ENCODE results near the gene CEP68.
"Not testable (repeated sequence)": the region's sequence is repeated elsewhere in the genome, so short reads cannot be mapped to it uniquely, and the experiment has no call there.

The CEP68 gene

GRCh38 chr2:65030476-65031332 lies 25.5 kb upstream of the CEP68 start:
- no peak for DNase-seq (ENCODE audit: low read depth in 2 of 2)

GRCh38 chr2:65031341-65032018 lies 24.7 kb upstream of the CEP68 start:
- DNase-seq (ENCODE audit: low read depth in 2 of 2), result no peak

DNA sequence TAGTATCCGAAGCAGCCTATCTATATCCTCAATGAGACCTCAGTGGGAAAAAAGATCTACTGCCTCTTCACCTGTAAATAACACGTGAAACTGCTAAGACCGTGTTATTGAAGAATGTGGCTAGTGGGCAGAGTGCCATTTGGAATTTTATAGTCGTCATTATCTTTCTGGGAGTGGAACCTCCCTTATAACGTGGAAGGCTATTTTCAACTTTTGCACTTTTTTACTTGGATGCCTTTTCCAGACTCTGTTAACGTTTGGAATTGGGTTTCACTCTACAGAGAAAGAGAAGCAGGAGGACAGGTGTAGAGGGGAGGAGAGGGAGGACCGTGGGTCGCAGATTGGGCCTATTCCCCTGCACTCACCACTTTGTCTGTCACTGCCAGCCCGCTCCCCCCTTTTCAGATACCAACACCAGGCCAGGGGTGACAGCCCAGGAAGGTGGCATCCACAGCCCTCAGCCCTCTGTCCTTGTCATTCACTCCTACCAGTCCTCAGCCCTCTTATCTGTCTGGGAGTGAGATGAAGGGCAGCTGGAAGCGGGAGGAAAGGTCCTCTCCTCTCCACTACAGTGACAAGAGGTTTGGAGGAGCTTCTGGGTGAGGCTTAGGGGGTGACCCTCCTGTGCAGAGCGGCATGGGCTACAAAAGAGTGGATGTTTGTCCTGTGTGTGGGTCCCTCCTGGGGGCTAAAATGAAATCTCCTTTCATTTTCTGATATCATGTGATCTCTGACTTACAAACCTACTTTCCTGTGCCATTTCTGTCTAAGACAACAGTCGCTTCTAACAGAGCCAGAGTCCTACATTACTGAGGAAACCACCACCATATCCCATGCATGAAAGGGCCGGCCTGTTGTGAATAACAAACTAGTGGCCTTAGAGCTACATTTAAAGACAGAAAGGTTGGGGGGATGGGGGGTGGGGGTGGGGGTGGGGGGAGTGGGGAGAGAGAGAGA lies 23.9 kb upstream of the CEP68 start:
- DNase-seq (ENCODE audit: low read depth in 2 of 2), result no peak

DNA sequence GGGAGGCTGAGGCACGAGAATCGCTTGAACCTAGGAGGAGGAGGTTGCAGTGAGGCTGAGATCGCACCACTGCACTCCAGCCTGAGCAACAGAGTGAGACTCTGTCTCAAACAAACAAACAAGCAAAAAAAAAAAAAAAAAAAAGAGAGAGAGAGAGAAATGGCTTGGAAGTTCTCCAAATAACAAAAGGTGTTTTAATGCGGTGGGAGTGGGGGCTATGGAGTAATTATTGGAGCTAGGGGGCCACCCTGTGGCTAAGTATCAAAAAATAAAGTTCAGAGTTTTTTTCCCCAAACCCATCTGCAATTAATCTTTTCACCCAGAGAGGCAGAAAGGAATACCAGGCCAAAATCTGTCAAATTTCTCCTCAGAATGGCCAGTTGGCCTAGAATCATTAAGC lies 23.0 kb upstream of the CEP68 start:
- no peak for DNase-seq (ENCODE audit: low read depth in 2 of 2)

- not testable (repeated sequence) for DNase-seq (ENCODE audit: low read depth in 2 of 2)
Measured at GRCh38 chr2:65033667-65034066, 22.5 kb upstream of the CEP68 start.

DNA sequence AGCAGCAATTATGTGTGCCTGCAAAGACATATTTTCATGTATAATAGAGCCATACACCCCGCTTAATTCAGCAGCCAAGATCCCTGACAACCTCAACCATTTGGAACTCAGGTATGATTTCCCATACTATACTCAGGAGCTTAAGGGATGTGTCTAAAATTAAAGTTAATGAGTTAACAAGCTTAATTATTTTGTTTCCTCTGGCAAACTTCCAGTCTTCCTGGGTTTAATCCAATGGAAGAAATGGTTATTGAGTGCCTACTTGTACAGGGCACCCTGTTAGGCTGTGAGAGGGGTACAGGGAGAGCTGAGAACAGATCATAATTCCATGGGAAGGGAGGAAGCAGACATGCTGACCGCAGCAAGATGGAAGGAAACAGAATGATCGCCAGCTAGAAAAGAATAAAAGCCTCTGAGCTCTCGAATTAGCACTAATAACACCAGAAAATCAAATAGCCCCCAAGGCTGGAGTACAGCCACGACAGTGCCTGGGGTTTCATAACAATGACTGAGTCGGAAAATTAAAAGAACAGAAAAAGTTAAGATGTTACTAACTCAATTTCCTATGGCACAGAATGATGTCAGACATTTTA lies 20.8 kb upstream of the CEP68 start:
- no peak for DNase-seq (ENCODE audit: low read depth in 2 of 2)

- DNase-seq (ENCODE audit: low read depth in 2 of 2), result no peak
Measured at GRCh38 chr2:65037178-65037577, 19.0 kb upstream of the CEP68 start.

GRCh38 chr2:65039640-65040039 lies 16.6 kb upstream of the CEP68 start:
- DNase-seq (ENCODE audit: low read depth in 2 of 2), result no peak

GRCh38 chr2:65040400-65041261 lies 15.6 kb upstream of the CEP68 start:
- peak; percentile 44 to 48 for DNase-seq (ENCODE audit: low read depth in 2 of 2)

- DNase-seq (ENCODE audit: low read depth in 2 of 2), result no peak
Measured at GRCh38 chr2:65043001-65043400, 13.2 kb upstream of the CEP68 start.

- no peak for DNase-seq (ENCODE audit: low read depth in 2 of 2)
Measured at GRCh38 chr2:65044097-65044735, 12.0 kb upstream of the CEP68 start.

DNA sequence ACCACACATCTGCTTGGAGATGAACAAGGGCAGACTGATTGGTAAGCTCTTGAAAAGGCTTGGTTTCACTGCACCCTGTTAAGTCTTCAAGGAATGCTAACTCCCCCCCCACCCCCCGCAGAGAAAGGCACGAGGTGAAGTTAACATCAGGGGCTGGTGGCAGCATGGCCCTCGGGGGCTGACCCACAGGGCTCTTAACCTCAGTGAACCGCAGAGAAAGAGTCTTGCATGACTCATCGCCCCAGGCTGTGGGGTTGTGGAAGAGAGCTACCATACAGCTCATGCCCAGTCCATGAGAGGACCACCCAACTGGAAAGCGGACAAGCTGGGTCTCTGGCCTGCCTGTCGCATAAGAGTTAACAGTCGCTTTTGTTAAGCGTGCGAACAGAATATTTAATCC lies 10.6 kb upstream of the CEP68 start:
- no peak for DNase-seq (ENCODE audit: low read depth in 2 of 2)

DNA sequence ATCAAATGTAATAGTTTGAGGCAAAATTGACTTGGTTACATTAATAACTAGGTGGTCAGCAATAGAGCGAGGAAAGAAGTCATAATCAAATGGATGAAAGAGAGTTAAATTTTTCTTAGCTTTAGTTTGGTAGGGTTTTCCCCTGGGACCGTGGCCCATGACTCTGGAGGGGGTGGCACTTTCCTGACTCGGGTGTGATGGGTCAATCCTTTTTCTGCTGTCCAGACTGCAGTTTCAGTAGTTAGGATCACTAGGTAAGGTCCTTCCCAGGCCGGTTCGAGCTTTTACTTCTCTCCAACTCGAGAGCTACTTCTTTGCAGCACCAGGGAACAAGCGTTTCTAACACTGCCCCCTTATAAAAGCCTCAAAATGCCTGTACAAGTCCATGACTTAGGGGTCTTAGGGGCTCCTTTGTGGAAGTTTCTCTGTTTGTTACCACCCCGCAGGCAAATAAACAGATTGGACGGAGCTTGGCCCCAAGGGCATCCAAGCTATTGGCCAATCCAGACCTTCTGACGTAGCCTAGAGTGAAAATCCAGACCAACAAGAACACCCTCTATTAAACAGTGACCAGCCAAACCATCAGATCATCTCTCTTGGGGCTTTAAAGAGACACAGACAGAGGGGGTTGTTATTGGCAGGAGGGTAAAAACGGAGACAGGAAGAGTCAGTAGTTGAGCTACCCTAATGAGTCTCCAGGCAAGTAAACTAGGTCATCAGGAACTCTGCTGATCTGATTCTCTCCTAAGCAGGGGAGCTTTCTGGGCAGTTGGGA lies 9.4 kb upstream of the CEP68 start:
- no peak for DNase-seq (ENCODE audit: low read depth in 2 of 2)

- DNase-seq (ENCODE audit: low read depth in 2 of 2), result no peak
Measured at GRCh38 chr2:65049010-65049639, 7.1 kb upstream of the CEP68 start.

DNA sequence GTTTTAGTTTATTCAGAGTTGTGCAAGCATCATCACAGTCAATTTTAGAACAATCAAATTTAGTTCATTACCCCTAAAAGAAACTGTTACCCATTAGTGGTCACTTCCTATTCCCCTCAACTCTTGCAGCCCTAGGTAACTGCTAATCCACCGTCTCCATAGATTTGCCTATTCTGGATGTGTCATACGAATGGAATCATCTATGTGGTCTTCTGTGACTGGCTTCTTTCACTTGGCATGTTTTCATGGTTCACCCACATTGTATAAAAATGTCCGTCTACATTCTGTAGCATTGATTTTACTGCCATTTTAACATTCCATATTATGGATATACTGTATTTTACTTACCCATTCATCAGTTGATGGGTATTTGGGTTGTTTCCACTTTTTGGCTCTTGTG lies 5.3 kb upstream of the CEP68 start:
- no peak for DNase-seq (ENCODE audit: low read depth in 2 of 2)

GRCh38 chr2:65053199-65053598 lies 3.0 kb upstream of the CEP68 start:
- no peak for DNase-seq (ENCODE audit: low read depth in 2 of 2)

DNA sequence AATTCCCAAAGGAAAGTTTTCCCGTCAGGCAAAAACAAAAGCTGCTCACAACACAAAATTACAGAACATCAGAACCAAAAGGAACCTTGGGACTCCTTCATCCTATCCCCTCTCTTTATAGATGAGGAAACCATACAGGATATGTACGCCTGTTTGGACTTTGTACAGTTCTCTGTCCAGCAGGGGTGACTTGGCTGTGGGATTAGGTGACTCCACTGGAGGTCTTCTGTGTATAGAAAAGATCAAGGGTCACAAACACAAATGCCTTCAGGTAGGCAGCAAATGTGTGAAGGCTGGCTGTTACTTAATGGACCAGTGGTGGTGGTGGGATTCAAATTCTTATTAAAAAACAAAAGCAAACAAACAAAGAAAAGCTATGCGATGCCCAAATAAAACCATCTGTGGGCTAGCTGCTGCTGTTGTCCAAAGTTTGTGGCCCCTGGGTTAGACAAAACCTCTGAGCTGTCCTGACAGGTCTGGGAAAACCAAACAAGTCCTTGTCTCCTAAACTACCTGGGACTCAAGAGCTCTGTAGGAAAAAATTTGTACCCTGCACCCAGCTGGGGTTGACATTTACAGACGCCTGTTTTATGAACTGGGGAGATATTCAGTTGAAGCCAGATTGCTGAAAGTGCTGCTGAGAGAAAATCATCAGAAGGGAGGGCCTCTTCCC lies 1.3 kb upstream of the CEP68 start:
- no peak for DNase-seq (ENCODE audit: low read depth in 2 of 2)

DNA sequence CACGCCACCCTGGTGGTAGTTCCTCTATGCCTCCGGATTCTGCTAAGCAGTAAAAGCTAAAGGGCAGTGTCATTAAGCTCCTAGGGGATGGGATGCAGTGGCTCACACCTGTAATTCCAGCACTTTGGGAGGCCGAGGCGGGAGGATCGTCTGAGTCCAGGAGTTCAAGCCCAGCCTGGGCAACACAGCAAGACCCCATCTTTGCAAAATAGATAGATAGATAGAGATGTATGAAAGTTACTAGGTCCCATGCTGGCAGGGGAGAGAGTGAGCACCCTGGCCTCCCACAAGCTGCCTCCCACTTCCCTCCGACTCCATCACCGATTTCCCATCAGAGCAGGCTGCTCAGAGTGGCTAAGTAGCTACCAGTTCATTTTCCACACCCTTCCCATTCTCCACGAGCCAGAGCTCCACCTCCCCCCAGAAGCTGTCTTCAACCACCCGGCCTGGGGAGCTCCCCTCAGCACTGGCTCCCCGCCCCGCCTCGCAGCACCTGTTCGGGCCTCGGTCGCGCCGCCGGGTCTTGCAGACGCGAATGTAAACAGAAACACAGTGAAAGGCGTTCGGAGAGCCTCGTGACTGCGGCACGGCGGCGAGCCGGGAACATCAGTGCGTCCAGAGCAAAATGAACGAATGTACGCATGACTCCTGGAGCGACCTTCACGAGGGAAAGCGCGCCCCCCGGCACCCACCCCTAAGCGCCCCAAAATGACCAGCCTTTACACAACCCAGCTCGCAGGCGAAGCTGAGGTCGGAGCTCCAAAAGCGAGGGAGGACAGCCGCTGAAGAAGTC lies 598 bp upstream of the CEP68 start:
- DNase-seq (ENCODE audit: low read depth in 2 of 2), result peak in 1 of 2 donors; percentile 12
